BE2C (cell line): ENCODE data around the gene PLA2R1.
"Not testable (repeated sequence)": the region's sequence is repeated elsewhere in the genome, so short reads cannot be mapped to it uniquely, and the experiment has no call there.

Experiments
- DNase-seq: peaks from one replicate; pipeline ENCODE4 v3.0.0-alpha.2; 2020
- H3K27me3 ChIP-seq: fragments of 250-450 bp; sonication (Bioruptor Pico); 2 replicates; pipeline ENCODE4 v1.5.1; 2020; ENCODE audit warnings: mild to moderate bottlenecking
- H3K36me3 ChIP-seq: fragments of 250-450 bp; sonication (Bioruptor Pico); 2 replicates; pipeline ENCODE4 v1.5.1; 2020; ENCODE audit warnings: mild to moderate bottlenecking
- H3K4me1 ChIP-seq: fragments of 250-450 bp; sonication (Bioruptor Pico); 2 replicates; pipeline ENCODE4 v1.5.1; 2020
- H3K4me3 ChIP-seq: 2 replicates; pipeline ENCODE4 v1.5.1; 2011; ENCODE audit warnings: low read depth, low read length
- H3K9me3 ChIP-seq: fragments of 250-450 bp; sonication (Bioruptor Pico); 2 replicates; pipeline ENCODE4 v1.5.1; 2020
- TF ChIP-seq, protein P1 (sequence below): IDR thresholded peaks from 2 replicates; pipeline ENCODE4 v1.5.1; 2012; ENCODE audit warnings: mild to moderate bottlenecking, low read depth, low read length

The PLA2R1 gene

DNA sequence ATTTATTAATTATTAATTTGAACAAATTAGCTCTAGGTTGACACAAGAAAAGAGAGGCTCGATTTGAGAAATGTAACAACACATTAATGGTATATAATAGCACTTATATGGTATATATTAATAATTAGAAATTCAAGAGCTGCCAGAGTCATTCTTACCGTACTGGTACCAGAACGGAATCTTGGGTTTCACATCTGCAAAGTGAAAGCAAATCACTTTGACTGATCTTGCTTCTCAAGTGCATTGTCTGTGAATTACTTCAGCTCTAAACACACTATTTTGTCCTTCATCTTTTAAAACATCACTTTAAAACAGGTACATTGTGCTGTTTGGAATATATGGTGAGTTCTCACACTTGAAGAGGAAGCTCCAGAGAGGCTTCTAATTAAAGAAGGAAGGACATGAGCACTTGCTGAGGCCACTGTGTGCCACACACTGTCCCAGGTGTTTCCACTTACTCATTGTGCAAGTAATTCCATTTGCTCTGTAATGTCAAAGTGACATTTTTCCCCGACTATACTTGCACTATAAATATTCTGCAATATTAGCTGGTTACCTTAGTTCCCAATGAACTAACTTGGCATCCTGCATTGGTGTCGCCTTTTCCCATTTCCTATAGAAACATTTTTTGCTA is 85.8 kb downstream of the PLA2R1 start:
- H3K9me3 ChIP-seq: no peaks in the 10 kb centered on the region
- TF ChIP-seq, protein P1, sequence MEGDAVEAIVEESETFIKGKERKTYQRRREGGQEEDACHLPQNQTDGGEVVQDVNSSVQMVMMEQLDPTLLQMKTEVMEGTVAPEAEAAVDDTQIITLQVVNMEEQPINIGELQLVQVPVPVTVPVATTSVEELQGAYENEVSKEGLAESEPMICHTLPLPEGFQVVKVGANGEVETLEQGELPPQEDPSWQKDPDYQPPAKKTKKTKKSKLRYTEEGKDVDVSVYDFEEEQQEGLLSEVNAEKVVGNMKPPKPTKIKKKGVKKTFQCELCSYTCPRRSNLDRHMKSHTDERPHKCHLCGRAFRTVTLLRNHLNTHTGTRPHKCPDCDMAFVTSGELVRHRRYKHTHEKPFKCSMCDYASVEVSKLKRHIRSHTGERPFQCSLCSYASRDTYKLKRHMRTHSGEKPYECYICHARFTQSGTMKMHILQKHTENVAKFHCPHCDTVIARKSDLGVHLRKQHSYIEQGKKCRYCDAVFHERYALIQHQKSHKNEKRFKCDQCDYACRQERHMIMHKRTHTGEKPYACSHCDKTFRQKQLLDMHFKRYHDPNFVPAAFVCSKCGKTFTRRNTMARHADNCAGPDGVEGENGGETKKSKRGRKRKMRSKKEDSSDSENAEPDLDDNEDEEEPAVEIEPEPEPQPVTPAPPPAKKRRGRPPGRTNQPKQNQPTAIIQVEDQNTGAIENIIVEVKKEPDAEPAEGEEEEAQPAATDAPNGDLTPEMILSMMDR: no peak
- no peak for DNase-seq
- no peaks in the 10 kb centered on the region for H3K4me1 ChIP-seq
- no peak overlapping the region for H3K4me3 ChIP-seq
- H3K36me3 ChIP-seq: no peaks in the 10 kb centered on the region
- peaks cover 5% of the 10 kb centered on the region for H3K27me3 ChIP-seq

DNA sequence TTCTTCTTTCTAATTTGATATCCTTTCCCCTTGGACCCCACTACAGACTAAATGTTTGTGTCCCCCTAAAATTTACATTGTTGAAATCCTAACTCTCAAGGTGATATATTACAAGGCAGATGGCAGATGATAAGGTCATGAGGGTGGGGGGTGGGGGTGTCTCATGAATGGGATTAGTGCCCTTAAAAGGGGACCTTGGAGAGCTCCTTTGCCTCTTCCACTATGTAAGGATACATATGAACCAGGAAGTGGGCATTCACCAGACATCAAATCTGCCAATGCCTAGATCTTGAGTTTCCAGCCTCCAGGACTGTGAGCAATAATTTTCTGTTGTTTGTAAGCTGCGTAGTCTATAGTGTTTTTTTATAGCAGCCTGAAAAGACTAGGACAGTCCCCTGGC is 89.1 kb downstream of the PLA2R1 start:
- Histone ChIP-seq H3K27me3 (peaks cover 5% of the 10 kb centered on the region), H3K4me3 (no peak overlapping the region), H3K4me1 (no peaks in the 10 kb centered on the region), H3K9me3 (no peaks in the 10 kb centered on the region), H3K36me3 (no peaks in the 10 kb centered on the region)
- TF ChIP-seq, protein P1: no peak
- no peak for DNase-seq

- TF ChIP-seq, protein P1: no peak
Measured at GRCh38 chr2:159971365-159972152, 90.9 kb downstream of the PLA2R1 start.

DNA sequence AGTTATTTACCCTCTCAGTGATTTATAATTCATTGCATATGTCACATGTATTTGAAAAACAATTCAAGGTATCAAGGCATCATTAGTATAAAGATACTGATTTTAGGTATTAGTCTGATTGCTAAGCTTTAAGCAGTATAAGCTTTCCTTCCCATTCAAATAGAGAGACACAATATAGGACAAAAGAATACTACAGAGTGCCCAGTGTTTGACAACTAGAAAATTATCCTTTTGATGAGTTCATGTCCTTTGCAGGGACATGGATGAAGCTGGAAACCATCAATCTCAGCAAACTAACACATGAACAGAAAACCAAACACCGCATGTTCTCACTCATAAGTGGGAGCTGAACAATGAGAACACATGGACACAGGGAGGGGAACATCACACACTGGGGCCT is 91.9 kb downstream of the PLA2R1 start:
- H3K4me1 ChIP-seq, H3K9me3 ChIP-seq, DNase-seq, H3K36me3 ChIP-seq, H3K27me3 ChIP-seq, H3K4me3 ChIP-seq: not testable (repeated sequence)

More at GRCh38 chr2:159971365-159972152, 90.9 kb downstream of the PLA2R1 start:
- Histone ChIP-seq H3K4me1 (no peaks in the 10 kb centered on the region), H3K27me3 (peaks cover 1% of the 10 kb centered on the region; the same call in 1 of the 2 replicates), H3K36me3 (no peaks in the 10 kb centered on the region), H3K9me3 (no peaks in the 10 kb centered on the region), H3K4me3 (no peak overlapping the region)
- no peak for DNase-seq

DNA sequence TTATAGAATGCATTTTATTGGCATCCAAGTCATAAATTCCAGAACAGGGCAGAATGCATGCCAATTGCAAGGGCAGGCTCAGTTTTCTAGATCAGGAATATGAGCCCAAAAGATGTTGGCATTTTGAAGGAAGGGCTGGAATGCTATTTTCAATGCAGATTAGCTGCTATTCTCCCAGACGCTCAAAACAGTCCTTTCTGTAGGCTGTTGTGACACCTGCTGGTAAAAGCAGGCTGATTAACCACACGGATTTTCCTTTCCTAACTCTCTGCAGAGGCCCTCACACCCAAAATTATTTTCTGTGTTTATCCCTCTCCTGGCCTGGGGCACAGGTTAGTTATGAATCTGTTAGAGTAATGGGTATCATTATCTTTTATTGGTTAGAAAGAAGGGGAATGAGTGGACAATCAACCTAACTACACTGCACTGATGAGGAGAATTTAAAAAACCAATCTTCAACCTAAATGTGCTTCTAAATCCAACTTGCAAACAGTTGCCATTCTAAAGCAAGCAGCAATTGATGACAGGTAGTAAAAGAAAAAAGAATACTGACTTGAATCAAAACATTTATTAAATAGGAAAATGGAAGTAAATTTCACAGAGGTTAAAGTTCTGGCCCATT is 94.0 kb downstream of the PLA2R1 start:
- Histone ChIP-seq H3K4me3 (no peak overlapping the region), H3K36me3 (no peaks in the 10 kb centered on the region), H3K4me1 (no peaks in the 10 kb centered on the region), H3K9me3 (no peaks in the 10 kb centered on the region), H3K27me3 (no peaks in the 10 kb centered on the region)
- DNase-seq: peak; percentile 21
- TF ChIP-seq, protein P1: peak; percentile 57

- Histone ChIP-seq H3K27me3 (no peaks in the 10 kb centered on the region), H3K36me3 (no peaks in the 10 kb centered on the region), H3K9me3 (no peaks in the 10 kb centered on the region), H3K4me1 (no peaks in the 10 kb centered on the region), H3K4me3 (no peak overlapping the region)
- DNase-seq: no peak
- TF ChIP-seq, protein P1: no peak
Measured at GRCh38 chr2:159963700-159964099, 98.7 kb downstream of the PLA2R1 start.

DNA sequence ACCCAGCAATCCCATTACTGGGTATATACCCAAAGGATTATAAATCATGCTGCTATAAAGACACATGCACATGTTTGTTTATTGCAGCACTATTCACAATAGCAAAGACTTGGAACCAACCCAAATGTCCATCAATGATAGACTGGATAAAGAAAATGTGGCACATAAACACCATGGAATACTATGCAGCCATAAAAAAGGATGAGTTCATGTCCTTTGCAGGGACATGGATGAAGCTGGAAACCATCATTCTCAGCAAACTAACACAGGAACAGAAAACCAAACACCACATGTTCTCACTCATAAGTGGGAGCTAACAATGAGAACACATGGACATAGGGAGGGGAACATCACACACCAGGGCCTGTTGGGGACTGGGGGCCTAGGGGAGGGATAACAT is 99.9 kb downstream of the PLA2R1 start:
- not testable (repeated sequence) for H3K4me1 ChIP-seq, H3K9me3 ChIP-seq, H3K4me3 ChIP-seq, H3K36me3 ChIP-seq, H3K27me3 ChIP-seq, DNase-seq
